Limb (tissue), 2 donors: Measurements from ENCODE around the gene HDAC8.
"Not testable (repeated sequence)": the region's sequence is repeated elsewhere in the genome, so short reads cannot be mapped to it uniquely, and the experiment has no call there.

Source experiments
- DNase-seq, 2 donors: peaks; one replicate each; pipeline ENCODE4 v3.0.0-alpha.2; 2016; ENCODE audit errors: extremely low spot score in 2 of 2

The HDAC8 gene

GRCh38 chrX:72536542-72536941, 36.1 kb downstream of the HDAC8 start:
- DNase-seq, result peak in 1 of 2 donors; percentile 8

GRCh38 chrX:72532366-72532765, 40.3 kb downstream of the HDAC8 start:
- DNase-seq, result no peak

GRCh38 chrX:72526534-72527508, 45.8 kb downstream of the HDAC8 start:
- no peak for DNase-seq

- no peak for DNase-seq
Measured at GRCh38 chrX:72498782-72499181, 73.9 kb downstream of the HDAC8 start.

- peak in 1 of 2 donors; percentile 24 for DNase-seq
Measured at GRCh38 chrX:72495046-72495445, 77.6 kb downstream of the HDAC8 start.

- no peak for DNase-seq
Measured at GRCh38 chrX:72492499-72492898, 80.1 kb downstream of the HDAC8 start.

GRCh38 chrX:72490221-72490620, 82.4 kb downstream of the HDAC8 start:
- not testable (repeated sequence) for DNase-seq

- no peak for DNase-seq
Measured at GRCh38 chrX:72487661-72488060, 85.0 kb downstream of the HDAC8 start.

GRCh38 chrX:72479324-72480274, 93.0 kb downstream of the HDAC8 start:
- no peak for DNase-seq

GRCh38 chrX:72478853-72479252, 93.8 kb downstream of the HDAC8 start:
- no peak for DNase-seq

- DNase-seq, result no peak
Measured at GRCh38 chrX:72478351-72478750, 94.3 kb downstream of the HDAC8 start.

- DNase-seq, result peak; percentile 29 to 51
Measured at GRCh38 chrX:72477781-72478181, 94.9 kb downstream of the HDAC8 start.

- no peak for DNase-seq
Measured at GRCh38 chrX:72477376-72477775, 95.3 kb downstream of the HDAC8 start.

- DNase-seq, result no peak
Measured at GRCh38 chrX:72475952-72476668, 96.5 kb downstream of the HDAC8 start.

GRCh38 chrX:72475338-72475737, 97.3 kb downstream of the HDAC8 start:
- no peak for DNase-seq

- no peak for DNase-seq
Measured at GRCh38 chrX:72470532-72471223, 102.0 kb downstream of the HDAC8 start.

- no peak for DNase-seq
Measured at GRCh38 chrX:72470117-72470516, 102.5 kb downstream of the HDAC8 start.

- no peak for DNase-seq
Measured at GRCh38 chrX:72468607-72469006, 104.0 kb downstream of the HDAC8 start.

- DNase-seq, result no peak
Measured at GRCh38 chrX:72467135-72467534, 105.5 kb downstream of the HDAC8 start.

GRCh38 chrX:72466493-72466892, 106.2 kb downstream of the HDAC8 start:
- no peak for DNase-seq

GRCh38 chrX:72465889-72466288, 106.8 kb downstream of the HDAC8 start:
- DNase-seq, result no peak
